AG09319 (cell line): ENCODE data around the gene USP6NL.

ENCODE experiments used
- DNase-seq: peaks from one replicate; pipeline ENCODE4 v3.0.0-alpha.2; 2010; ENCODE audit warnings: low read depth; ENCODE audit errors: extremely low read depth
- CTCF ChIP-seq: IDR thresholded peaks from 2 replicates; pipeline ENCODE4 v1.5.1; 2011; ENCODE audit warnings: low read depth, mild to moderate bottlenecking, inconsistent platforms, low read length, moderate library complexity

The USP6NL gene

GRCh38 chr10:11605807-11606408, 5.5 kb downstream of the USP6NL start:
- DNase-seq, result no peak
- TF ChIP-seq CTCF, result no peak

- no peak for TF ChIP-seq CTCF
- DNase-seq, result no peak
Measured at GRCh38 chr10:11604865-11605650, 6.4 kb downstream of the USP6NL start.

- no peak for TF ChIP-seq CTCF
- no peak for DNase-seq
Measured at GRCh38 chr10:11603741-11604140, 7.7 kb downstream of the USP6NL start.

DNA sequence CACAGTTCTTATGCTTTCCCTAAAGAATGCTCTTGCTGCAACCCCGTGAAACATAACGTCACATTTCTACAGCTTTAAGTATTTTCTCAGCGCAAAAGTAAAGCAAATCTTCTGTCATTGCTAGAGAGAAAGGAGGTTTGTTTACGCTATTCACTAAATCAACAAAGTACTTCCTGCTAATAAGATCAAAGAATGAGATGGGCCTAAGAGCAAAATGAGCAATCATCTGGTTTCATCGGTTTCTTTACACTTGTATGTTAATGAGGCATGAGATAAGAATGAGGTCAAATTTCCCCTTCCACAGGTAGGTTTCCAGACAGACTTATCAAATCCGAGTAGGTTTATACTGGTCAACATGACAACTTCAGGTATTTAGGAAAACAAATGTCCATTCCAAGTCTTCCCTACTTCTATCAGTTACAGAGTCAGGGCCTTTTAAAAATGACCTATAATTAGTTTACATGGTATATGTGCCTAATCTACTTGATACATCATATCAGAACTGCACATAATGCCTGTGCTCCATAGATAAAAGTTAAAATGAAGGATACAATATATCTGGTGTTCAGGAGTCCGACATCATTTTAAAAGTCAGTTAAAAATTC, 8.4 kb downstream of the USP6NL start:
- no peak for TF ChIP-seq CTCF
- no peak for DNase-seq

GRCh38 chr10:11602358-11602757, 9.1 kb downstream of the USP6NL start:
- TF ChIP-seq CTCF, result no peak
- no peak for DNase-seq

GRCh38 chr10:11601670-11602069, 9.8 kb downstream of the USP6NL start:
- no peak for TF ChIP-seq CTCF
- no peak for DNase-seq

GRCh38 chr10:11600280-11600679, 11.2 kb downstream of the USP6NL start:
- TF ChIP-seq CTCF, result no peak
- DNase-seq, result no peak
